Sciatic nerve (tissue), 2 donors: ENCODE results near the gene NSMCE3. TPM values are rescaled to one million over a fixed set of nuclear protein-coding genes. Genes with fewer than 3 reads are reported as not detected.

Experiments used
- ATAC-seq: fragments of 200-7000 bp; cut with Tn5 transposase; one replicate; pipeline ENCODE4 v1.9.1; 2020; ENCODE audit warnings: mild to moderate bottlenecking, moderate library complexity
- DNase-seq: peaks from one replicate; pipeline ENCODE4 v3.0.0-alpha.2; 2020; ENCODE audit warnings: low spot score
- intact Hi-C: fragments of 100-400 bp; cut with DNase I; formaldehyde crosslinking; loops from one replicate; pipeline ENCODE4 v1.14.2; 2022
- total RNA-seq: library from RNA; stranded (reverse); fragmentation: NEBNext Ultra II Directional; extraction: Animal tissue kit (Norgen Biotek cat#: 25700); gene quantifications from one replicate; pipeline ENCODE4 v1.2.1, GENCODE V29; 2021
- donor health status: DM: no; HTN: no; CAD: no.
- donor health status: DM: no; HTN: no; CAD: no.

Gene NSMCE3
- total RNA-seq = 7.4 TPM

- ATAC-seq (peak; percentile 99), DNase-seq (peak; percentile 94)
- intact Hi-C loops = no loop called here
Observed at GRCh38 chr15:29269485-29270168, at the start of gene NSMCE3. Gene NSMCE3, minus strand, starts transcription at chr15:29269822. Its CDS starts 117 bp downstream, at chr15:29269705.

GRCh38 chr15:29316422-29316821 lies 46.8 kb upstream of the NSMCE3 start:
- ATAC-seq = no peak
- DNase-seq = no peak
- intact Hi-C loops = no loop called here

DNA sequence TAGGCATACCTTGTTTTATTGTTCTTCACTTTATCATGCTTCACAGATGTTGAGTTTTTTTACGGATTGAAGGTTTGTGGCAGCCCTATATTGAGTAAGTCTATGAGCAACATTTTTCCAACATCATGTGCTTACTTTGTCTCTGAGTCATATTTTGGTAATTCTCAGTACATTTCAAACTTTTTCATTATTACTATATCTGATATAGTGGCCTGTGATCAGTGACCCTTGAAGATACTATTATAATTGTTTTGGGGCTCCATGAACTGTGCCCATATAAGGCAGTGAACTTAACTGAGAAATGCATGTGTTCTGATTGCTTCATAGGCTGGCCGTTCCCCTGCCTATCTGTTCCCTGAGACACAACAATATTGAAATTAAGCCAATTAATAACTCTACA lies 42.8 kb upstream of the NSMCE3 start:
- no peak for ATAC-seq
- no peak for DNase-seq

GRCh38 chr15:29311696-29312095 lies 42.1 kb upstream of the NSMCE3 start:
- ATAC-seq (no peak), DNase-seq (no peak)
- intact Hi-C loops = no loop called here

More for the DNA sequence above, 42.8 kb upstream of the NSMCE3 start:
- intact Hi-C loops = no loop called here

DNA sequence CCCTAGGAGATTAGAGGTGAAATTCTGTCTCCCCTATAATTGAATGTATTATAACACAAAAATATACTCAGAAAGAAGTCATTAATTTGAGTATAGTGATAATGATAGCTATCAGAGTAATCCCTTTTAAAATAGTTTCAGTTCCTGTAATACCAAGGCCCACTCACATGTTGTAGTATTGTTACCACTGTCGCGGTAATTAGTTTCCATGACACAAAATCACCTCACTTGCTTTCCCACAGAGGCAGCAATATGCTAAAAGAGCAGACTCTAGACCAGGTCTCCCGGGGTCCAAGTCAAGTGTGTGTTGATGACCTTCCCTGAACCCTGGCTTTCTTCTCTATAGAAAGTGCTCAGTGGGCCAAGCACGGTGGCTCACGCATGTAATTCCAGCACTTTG lies 39.5 kb upstream of the NSMCE3 start:
- DNase-seq (no peak), ATAC-seq (no peak)
- intact Hi-C loops = no loop called here

DNA sequence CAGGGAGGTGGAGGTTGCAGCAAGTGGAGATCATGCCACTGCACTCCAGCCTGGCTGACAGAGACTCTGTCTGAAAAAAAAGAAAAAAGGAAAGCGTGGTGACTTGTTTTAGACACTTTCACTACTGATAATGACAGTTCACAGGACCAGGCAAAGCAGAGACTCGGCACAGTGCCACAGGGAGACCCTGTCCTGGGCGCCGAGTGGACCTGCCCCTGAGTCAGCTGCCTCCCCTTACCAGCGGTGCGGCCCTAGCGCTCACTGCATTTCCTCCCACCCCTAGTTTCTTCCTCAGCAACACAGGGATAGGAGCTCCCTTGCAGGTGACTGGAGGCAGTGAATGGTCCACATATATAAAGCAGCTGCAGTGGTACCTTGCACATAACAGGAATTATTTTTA lies 38.7 kb upstream of the NSMCE3 start:
- intact Hi-C loops = no loop called here
- ATAC-seq (no peak), DNase-seq (no peak)

DNA sequence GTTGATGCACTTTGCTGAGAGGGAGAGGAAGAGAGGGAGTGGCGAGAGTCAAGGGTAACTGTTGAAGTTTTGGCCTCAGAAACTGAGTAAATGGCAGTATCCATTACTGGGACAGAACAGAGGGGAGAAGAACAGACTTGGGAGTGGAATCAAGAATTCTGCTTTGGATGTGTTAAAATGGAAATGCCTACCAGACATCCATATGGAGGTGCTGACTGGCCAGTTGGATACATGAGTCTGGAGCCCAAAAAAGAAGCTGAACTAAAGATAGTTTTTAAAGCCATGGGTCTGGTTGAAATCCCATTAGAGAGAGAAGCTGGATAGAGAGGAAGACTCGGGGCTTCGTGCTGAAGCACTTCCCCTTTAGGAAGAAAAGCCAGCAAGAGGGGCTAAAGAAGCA lies 35.9 kb upstream of the NSMCE3 start:
- DNase-seq (no peak), ATAC-seq (no peak)
- intact Hi-C loops = no loop called here

GRCh38 chr15:29302871-29303270 lies 33.2 kb upstream of the NSMCE3 start:
- ATAC-seq (no peak), DNase-seq (no peak)
- intact Hi-C loops = no loop called here

- intact Hi-C loops = no loop called here
- DNase-seq (no peak), ATAC-seq (no peak)
Observed at GRCh38 chr15:29299784-29300183, 30.2 kb upstream of the NSMCE3 start.

DNA sequence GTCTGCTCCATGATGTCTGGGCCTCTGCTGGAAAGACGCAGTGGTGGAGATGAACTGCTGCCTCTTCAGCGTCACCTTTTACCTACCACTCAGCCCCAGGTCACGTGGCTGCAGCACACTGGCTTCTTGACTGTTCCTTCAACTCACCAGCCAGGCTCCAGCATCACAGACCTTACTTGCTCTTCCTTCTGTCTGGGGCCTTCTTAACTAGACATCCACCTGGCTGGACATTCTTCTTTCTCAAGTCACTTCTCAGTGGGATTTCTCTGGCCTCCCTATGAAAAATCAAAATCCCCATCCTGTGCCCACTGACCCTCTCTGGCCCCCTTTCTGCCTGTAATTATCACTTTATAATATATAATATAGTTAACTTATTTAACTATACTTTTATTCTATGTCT lies 29.7 kb upstream of the NSMCE3 start:
- ATAC-seq (no peak), DNase-seq (no peak)
- intact Hi-C loops = no loop called here

DNA sequence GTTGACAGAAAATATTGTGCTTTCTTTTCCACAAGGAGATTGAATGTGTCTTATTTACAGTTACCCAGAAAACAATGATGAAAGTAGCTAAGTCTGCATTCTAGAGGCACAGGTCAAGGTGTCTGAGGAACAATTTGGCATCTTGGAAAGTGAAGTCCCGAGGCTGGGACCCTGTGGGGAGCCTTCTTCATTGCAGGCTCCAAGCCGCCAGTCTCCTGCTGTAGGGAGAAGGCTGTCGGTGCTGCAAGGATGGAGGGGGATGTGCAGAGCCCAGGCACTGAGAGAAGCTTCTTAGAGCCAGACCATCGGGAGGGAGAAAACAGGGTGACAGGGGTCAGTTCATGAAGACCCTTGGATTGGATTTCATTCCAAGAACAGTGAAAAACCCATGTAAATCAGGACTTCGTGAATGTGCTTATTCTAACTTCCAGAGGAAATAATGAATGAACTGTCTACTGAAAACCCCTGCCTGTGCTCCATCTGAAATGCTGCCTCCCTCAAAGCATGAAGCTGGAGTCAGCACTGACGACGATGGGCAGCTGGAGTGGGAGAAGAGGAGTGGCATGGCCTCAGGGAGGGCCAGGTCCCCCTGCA lies 25.2 kb upstream of the NSMCE3 start:
- intact Hi-C loops = no loop called here
- no peak for ATAC-seq
- no peak for DNase-seq

DNA sequence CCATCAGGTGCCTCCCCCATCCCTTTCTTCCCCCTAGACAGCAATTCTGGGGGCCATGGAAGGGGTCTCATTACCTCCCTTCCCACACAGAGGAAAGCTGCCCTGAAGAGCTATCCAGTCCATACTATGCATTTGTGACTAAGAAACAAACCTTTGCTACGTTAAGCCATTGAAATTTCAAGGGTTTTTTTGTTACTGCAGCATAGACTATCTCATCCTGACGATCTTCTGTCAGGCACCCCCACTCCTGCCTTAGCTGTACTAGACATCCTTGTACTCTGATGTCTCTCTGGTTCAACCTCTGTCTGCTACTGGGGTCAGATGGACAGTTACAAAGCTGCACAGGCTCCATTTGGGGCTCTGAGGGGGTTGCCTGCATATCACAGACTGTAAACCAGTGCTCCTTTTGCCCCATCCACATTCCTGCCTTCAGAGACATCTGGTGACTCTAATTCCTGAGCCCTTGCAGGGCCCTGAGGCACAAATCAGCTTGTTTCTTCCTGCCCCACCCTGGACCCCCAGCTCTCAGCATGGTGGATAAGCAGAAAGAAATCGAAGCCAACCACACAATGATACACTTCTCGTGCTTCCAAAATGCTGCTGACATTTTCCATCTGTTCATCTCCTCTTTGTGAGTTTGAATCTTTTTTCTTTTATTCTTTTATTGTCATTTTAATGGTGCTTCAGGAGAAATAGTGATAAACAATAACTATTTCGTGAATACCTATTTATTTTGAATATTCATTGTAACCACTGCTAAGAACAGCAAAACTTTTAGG lies 21.6 kb upstream of the NSMCE3 start:
- no peak for DNase-seq
- intact Hi-C loops = no loop called here
- ATAC-seq = no peak

- DNase-seq (no peak), ATAC-seq (no peak)
- intact Hi-C loops = no loop called here
Observed at GRCh38 chr15:29289173-29289572, 19.6 kb upstream of the NSMCE3 start.

- no peak for DNase-seq
- no peak for ATAC-seq
- intact Hi-C loops = no loop called here
Observed at GRCh38 chr15:29285386-29285785, 15.8 kb upstream of the NSMCE3 start.

- ATAC-seq (no peak), DNase-seq (no peak)
- intact Hi-C loops = no loop called here
Observed at GRCh38 chr15:29283381-29283780, 13.8 kb upstream of the NSMCE3 start.

DNA sequence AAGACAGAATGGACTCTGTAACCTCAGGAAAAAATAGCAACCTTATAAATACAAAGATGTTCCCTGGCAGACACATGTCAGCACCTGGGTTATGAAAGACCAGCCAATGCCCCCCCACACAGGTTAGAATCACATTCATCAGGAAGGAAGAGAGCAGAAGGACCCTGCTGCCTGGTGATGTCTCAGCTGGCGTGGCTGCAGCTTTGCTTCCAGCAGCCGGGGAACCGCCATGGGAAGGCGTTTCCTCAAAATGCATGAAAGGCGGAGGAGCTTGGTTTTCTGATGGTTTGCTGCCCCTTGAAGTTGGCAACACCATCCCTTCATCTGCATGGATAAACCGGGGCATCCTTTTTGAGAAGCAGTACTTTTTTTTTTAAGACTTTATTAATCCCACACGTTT lies 10.9 kb upstream of the NSMCE3 start:
- DNase-seq = no peak
- intact Hi-C loops = no loop called here
- ATAC-seq = no peak

DNA sequence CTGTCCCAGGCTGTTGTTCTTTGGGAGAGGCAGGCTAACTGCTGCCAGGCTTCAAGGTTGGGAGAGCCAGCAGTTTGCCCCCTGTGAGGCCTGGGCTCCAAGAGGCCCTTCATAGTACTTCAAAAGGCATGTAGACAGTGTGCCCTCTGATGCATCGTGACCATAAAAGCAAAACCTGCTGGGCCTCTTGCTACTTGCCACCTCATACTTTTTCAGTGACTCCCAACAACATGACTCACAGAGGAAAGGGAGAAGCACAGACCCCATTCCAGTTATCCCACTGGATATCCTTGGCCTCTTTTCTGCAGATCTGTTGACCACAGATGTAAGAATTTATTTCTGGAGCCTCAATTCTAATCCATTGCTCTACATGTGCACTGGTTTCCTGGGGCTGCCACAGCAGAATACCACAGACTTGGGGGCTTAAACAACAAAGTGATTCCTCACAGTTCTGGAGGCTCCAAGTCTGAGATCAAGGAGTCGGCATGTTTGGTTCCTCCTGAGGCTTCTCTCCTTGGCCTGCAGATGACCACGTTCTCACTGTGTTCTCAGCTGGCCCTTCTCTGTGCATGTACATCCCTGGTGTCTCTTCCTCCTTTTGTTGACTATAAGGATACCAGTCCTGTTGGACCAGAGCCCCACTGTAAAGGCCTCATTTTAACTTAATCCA lies 8.9 kb upstream of the NSMCE3 start:
- ATAC-seq = no peak
- intact Hi-C loops = no loop called here
- no peak for DNase-seq

- DNase-seq (no peak), ATAC-seq (no peak)
- intact Hi-C loops = no loop called here
Observed at GRCh38 chr15:29276366-29276765, 6.7 kb upstream of the NSMCE3 start.

DNA sequence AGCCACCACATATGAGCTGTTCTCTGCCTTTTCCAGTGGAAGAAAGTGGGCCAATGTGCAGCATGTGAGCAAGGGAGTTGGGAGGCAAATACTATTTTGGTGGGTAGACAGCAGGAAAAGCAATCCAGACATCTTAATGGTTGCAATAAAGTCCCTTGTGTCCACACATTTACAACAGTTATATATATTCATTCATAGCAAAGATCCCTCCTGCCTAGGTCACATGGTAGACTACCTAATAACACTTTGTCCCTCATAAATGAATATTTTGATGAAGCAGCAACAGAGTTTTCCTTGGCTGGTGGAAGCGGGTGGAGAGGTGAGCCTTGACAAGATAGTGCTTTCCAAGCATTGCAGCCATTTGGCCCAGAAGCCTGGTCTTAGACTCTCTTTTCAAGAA lies 6.2 kb upstream of the NSMCE3 start:
- intact Hi-C loops = no loop called here
- ATAC-seq (no peak), DNase-seq (no peak)

DNA sequence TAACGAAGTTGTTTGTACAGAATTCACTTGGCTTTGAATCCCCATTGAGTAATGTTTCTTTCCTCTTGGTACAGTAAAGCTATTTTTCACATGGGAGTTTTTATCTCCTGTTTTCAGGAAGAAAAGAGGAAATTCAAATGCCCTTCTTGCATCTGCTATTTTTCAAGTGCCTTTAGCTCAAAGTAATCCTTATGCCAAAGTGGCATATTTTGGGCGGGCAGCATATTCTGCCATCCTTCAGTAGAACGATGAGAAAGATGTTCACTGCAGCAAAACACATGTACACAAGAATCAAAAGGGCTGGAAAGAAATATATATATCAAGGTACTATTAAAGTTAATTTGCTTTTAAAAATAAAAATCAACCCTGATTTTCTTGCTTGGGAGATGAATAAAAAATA lies 5.3 kb upstream of the NSMCE3 start:
- intact Hi-C loops = no loop called here
- DNase-seq = no peak
- no peak for ATAC-seq
